Astrocyte of the cerebellum (primary cell): ENCODE results near the gene KRT78.

ENCODE experiments used
- DNase-seq: peaks from one replicate; pipeline ENCODE4 v3.0.0-alpha.2; 2011; ENCODE audit warnings: low read depth
- H3K4me3 ChIP-seq: 2 replicates; pipeline ENCODE4 v1.5.1; 2011; ENCODE audit warnings: mild to moderate bottlenecking, low read depth, low read length, moderate library complexity
- in situ Hi-C: cut with HindIII; loops from 2 replicates; pipeline ENCODE4 v1.10.0; 2017; ENCODE audit warnings: low sequenced_read_pairs
- TF ChIP-seq, protein P1 (sequence below): IDR thresholded peaks from 2 replicates; pipeline ENCODE4 v1.5.1; 2012; ENCODE audit warnings: low read length, low read depth, moderate library complexity, mild to moderate bottlenecking; ENCODE audit errors: missing control alignments

The KRT78 gene

DNA sequence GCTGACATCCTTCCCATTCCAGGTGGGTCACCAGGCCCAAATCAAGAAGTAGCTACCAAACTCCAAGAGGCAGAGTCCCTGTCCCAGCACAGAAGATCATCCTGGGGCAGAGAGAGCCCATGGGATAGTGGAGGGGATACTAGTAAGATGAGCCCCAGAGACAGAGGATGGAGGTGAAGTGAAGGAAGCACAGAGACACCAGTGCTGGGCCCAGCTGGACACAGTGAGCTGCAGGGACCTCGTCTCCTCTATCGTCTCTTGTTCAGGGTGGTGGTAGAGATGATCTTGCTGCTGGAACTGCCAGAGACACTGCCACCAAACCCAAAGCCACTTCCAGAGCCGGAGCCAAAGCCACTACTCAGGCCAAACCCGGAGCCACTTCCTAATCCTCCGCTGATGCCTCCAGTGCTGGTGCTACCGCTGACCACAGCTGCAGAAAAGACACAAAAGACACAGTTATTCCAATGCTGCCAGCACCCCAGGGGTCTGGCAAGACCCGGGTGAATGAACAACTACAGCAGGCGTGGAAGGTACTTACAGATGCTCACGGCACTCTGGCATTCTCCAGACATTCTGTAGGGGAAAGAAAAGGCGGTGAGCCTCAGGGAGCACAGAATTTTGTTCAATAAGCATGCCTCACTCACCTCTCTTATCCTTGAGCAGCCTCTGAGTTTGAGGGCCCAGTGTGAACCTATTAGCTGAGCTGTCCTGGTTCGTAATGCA, 41.8 kb downstream of the KRT78 start:
- no peak for DNase-seq
- H3K4me3 ChIP-seq = no peak overlapping the region
- in situ Hi-C loops = no loop called here
- TF ChIP-seq, protein P1, sequence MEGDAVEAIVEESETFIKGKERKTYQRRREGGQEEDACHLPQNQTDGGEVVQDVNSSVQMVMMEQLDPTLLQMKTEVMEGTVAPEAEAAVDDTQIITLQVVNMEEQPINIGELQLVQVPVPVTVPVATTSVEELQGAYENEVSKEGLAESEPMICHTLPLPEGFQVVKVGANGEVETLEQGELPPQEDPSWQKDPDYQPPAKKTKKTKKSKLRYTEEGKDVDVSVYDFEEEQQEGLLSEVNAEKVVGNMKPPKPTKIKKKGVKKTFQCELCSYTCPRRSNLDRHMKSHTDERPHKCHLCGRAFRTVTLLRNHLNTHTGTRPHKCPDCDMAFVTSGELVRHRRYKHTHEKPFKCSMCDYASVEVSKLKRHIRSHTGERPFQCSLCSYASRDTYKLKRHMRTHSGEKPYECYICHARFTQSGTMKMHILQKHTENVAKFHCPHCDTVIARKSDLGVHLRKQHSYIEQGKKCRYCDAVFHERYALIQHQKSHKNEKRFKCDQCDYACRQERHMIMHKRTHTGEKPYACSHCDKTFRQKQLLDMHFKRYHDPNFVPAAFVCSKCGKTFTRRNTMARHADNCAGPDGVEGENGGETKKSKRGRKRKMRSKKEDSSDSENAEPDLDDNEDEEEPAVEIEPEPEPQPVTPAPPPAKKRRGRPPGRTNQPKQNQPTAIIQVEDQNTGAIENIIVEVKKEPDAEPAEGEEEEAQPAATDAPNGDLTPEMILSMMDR = no peak

DNA sequence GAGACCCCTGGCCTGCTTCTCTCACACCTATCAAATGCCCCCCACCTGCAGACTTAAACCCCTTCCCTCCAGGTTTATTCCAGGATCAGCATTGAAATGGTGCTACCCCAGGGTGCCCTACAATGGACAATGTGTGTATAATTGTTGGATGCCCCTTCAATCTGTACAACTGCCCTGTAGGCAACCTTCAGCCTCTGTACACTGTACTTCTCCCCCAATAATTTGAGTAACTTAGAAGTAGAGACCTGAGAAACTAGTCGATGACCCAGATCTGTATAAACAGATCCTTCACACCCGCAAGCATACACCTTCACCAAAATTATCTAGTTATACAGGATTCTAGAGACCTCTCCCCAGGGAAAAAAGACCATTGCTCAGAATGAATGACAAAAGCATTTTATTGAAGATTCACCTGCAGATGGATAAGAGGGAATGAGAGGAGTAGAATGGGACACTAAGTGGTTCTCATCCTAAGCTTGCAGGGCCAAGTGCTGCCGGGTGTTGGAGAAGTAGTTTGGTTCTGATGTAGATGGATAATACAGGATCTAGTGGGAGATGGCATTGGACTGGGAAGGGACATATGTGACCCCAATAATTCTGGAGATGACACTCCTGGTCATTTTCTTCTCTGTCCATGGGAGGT, 42.5 kb downstream of the KRT78 start:
- DNase-seq = no peak
- in situ Hi-C loops = no loop called here
- H3K4me3 ChIP-seq = no peak overlapping the region
- TF ChIP-seq, protein P1 = no peak

DNA sequence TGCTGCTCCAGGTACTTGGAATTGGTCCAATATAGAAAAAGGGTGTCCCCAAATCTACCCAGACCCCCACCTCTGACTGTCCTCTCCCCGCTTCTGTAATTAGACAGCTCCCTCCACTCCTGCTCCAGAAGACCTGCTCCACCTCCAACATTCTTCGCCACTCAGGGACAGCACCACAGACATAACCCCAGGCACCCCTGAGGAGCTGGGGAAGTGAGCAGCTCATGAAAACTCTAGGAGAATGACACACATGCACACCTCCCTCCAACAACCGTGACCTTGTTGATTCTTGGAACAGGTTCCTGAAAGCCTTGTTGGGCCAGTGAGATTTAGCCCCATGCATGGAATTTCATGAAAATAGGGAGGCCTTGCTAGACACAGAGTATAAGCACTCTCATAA, 43.1 kb downstream of the KRT78 start:
- in situ Hi-C loops = no loop called here
- no peak for DNase-seq
- TF ChIP-seq, protein P1 = no peak
- no peak overlapping the region for H3K4me3 ChIP-seq

DNA sequence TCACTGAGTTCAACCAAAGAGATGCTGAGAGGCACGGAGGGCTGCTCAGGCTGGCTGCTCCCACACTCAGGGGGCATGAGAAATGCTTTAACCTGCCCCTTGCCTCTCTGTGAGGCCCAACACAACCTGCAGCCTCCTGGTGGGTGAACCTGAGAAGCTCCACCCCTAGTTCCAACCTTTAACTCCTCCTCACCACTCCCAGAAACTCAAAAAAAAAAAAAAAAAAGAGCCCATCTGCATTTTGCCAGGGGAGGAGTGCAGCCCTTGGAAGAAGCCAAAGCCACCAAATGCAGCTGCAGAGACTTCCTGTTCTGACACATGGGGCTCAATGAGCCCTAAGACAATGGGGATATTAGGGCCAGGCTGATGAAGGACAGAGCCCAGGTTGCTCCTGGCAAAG, 43.8 kb downstream of the KRT78 start:
- in situ Hi-C loops = no loop called here
- DNase-seq = no peak
- H3K4me3 ChIP-seq = no peak overlapping the region
- TF ChIP-seq, protein P1 = no peak

DNA sequence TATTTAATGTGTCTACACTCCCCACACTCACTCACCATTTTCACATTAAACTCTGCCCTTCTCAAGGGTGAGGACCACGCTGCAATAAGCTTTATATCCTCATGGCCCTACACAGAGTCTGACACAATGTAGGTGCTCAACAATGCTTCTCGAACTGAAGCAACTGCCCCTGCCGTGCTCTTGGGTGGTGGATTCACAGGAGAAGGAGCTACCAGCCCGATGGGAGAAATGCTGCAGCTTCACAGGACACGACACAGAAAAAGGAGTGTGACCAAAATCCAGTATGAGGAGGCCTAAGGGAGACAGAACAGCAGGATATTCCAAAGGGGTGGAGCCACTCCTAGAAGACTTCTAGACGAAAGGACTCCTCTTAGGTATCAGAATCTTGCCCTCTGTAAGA, 46.4 kb downstream of the KRT78 start:
- TF ChIP-seq, protein P1 = no peak
- no peak for DNase-seq
- in situ Hi-C loops = no loop called here
- no peak overlapping the region for H3K4me3 ChIP-seq

DNA sequence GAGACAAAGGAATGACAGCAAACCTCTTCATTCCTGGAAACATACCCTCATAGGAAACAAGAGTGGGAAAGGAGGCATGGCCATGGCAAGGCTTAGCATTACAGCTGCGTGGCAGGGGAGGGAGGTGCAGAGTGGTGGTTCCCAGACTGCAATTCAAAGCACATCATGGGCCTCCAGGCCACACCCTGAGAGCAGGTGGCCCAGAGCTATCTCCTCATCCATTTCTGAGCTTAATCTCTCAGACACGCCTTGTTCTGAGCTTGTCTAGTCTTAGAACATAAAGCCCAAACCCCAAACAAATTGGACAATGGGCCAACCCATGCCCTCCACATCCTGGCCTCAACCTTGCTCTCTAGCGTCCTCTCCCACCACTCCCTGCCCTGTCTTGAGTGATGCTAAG, 47.0 kb downstream of the KRT78 start:
- no peak for DNase-seq
- TF ChIP-seq, protein P1 = no peak
- no peak overlapping the region for H3K4me3 ChIP-seq
- in situ Hi-C loops = no loop called here
